Skeletal muscle tissue (tissue), 4 donors: ENCODE measurements around the gene KYAT1. TPM values are rescaled to one million over a fixed set of nuclear protein-coding genes. Genes with fewer than 3 reads are reported as not detected.
"Not testable (repeated sequence)": the region's sequence is repeated elsewhere in the genome, so short reads cannot be mapped to it uniquely, and the experiment has no call there.

Source experiments
- H3K27ac ChIP-seq: one replicate; pipeline ENCODE4 v1.7.0; 2013; ENCODE audit warnings: mild to moderate bottlenecking, low read depth, low read length, inconsistent platforms
- H3K27me3 ChIP-seq, 3 donors: one replicate each; pipeline ENCODE4 v1.7.0; 2013; ENCODE audit warnings: low read length in 3 of 3; ENCODE audit not compliant: control insufficient read depth in 3 of 3, insufficient read depth in 3 of 3
- H3K36me3 ChIP-seq, 3 donors: one replicate each; pipeline ENCODE4 v1.7.0; 2013; ENCODE audit warnings: low read length in 3 of 3; ENCODE audit not compliant: control insufficient read depth in 3 of 3, insufficient read depth in 3 of 3
- H3K4me1 ChIP-seq, 3 donors: one replicate each; pipeline ENCODE4 v1.7.0; 2013; ENCODE audit warnings: low read length in 3 of 3, mild to moderate bottlenecking in 3 of 3; ENCODE audit not compliant: control insufficient read depth in 3 of 3, insufficient read depth in 3 of 3
- H3K4me3 ChIP-seq, 3 donors: one replicate each; pipeline ENCODE4 v1.7.0; 2013; ENCODE audit warnings: low read length in 3 of 3
- H3K9ac ChIP-seq, 3 donors: one replicate each; pipeline ENCODE4 v1.7.0; 2013; ENCODE audit warnings: low read length in 3 of 3, mild to moderate bottlenecking in 3 of 3, moderate library complexity in 2 of 3, low read depth in 1 of 3
- H3K9me3 ChIP-seq, 3 donors: one replicate each; pipeline ENCODE4 v1.7.0; 2013; ENCODE audit warnings: low read length in 3 of 3; ENCODE audit not compliant: control insufficient read depth in 3 of 3
- total RNA-seq: library from RNA; depleted of rRNA; stranded (reverse); fragments of >200 nt; gene quantifications from one replicate; pipeline ENCODE4 v1.2.3, GENCODE V29; 2014
- donor health status: Osteomylitis.

Gene KYAT1
- total RNA-seq, 1 donor from 2014 or later, result 2.1 TPM

- H3K9me3 ChIP-seq, result no peaks in the 10 kb centered on the region
- no peak overlapping the region for H3K27ac ChIP-seq
- no peak overlapping the region for H3K9ac ChIP-seq
Observed at GRCh38 chr9:128863647-128864046, 18.1 kb downstream of the KYAT1 start.

GRCh38 chr9:128862401-128862851 lies 19.3 kb downstream of the KYAT1 start:
- H3K9me3 ChIP-seq, result no peaks in the 10 kb centered on the region
- H3K27ac ChIP-seq, result no peak overlapping the region
- peak overlapping the region in 1 of 3 donors; percentile 50 for H3K9ac ChIP-seq
- H3K4me1 ChIP-seq, result peaks cover 24 to 34% (median 24%) of the 10 kb centered on the region in 3 donors
- H3K27me3 ChIP-seq, result no peaks in the 10 kb centered on the region
- H3K36me3 ChIP-seq, result no peaks in the 10 kb centered on the region
- H3K4me3 ChIP-seq, result no peak overlapping the region

More at GRCh38 chr9:128863647-128864046, 18.1 kb downstream of the KYAT1 start:
- Histone ChIP-seq H3K36me3 (no peaks in the 10 kb centered on the region), H3K27me3 (no peaks in the 10 kb centered on the region), H3K4me1 (peaks cover 24 to 34% (median 24%) of the 10 kb centered on the region in 3 donors), H3K4me3 (no peak overlapping the region)

- Histone ChIP-seq H3K4me3 (no peak overlapping the region), H3K9ac (no peak overlapping the region), H3K36me3 (no peaks in the 10 kb centered on the region), H3K9me3 (no peaks in the 10 kb centered on the region), H3K4me1 (peaks cover 24 to 34% (median 24%) of the 10 kb centered on the region in 3 donors), H3K27ac (peak overlapping the region; percentile 44), H3K27me3 (no peaks in the 10 kb centered on the region)
Observed at GRCh38 chr9:128861501-128861900, 20.2 kb downstream of the KYAT1 start.

GRCh38 chr9:128860937-128861336 lies 20.8 kb downstream of the KYAT1 start:
- Histone ChIP-seq H3K36me3 (no peaks in the 10 kb centered on the region), H3K4me1 (peaks cover 24 to 34% (median 24%) of the 10 kb centered on the region in 3 donors), H3K9ac (no peak overlapping the region), H3K27ac (peak overlapping the region; percentile 40), H3K27me3 (no peaks in the 10 kb centered on the region), H3K9me3 (no peaks in the 10 kb centered on the region), H3K4me3 (no peak overlapping the region)

- not testable (repeated sequence) for H3K27me3 ChIP-seq, H3K9me3 ChIP-seq, H3K36me3 ChIP-seq, H3K4me3 ChIP-seq, H3K27ac ChIP-seq, H3K9ac ChIP-seq
- H3K4me1 ChIP-seq, result peaks cover 21 to 34% (median 24%) of the 10 kb centered on the region in 3 donors
Observed at GRCh38 chr9:128858476-128858875, 23.3 kb downstream of the KYAT1 start.

GRCh38 chr9:128854454-128854853 lies 27.3 kb downstream of the KYAT1 start:
- not testable (repeated sequence) for H3K27me3 ChIP-seq, H3K36me3 ChIP-seq, H3K4me1 ChIP-seq, H3K9ac ChIP-seq, H3K27ac ChIP-seq, H3K9me3 ChIP-seq, H3K4me3 ChIP-seq

GRCh38 chr9:128852646-128853045 lies 29.1 kb downstream of the KYAT1 start:
- not testable (repeated sequence) for H3K9ac ChIP-seq, H3K27me3 ChIP-seq, H3K9me3 ChIP-seq, H3K4me1 ChIP-seq, H3K36me3 ChIP-seq, H3K4me3 ChIP-seq, H3K27ac ChIP-seq

GRCh38 chr9:128851779-128852600 lies 29.8 kb downstream of the KYAT1 start:
- H3K27ac ChIP-seq, H3K36me3 ChIP-seq, H3K4me3 ChIP-seq, H3K9me3 ChIP-seq, H3K27me3 ChIP-seq, H3K9ac ChIP-seq, H3K4me1 ChIP-seq: not testable (repeated sequence)

- H3K27ac ChIP-seq, H3K36me3 ChIP-seq, H3K4me3 ChIP-seq: not testable (repeated sequence)
Observed at GRCh38 chr9:128851024-128851423, 30.7 kb downstream of the KYAT1 start.

GRCh38 chr9:128847803-128848202 lies 33.9 kb downstream of the KYAT1 start:
- Histone ChIP-seq H3K9me3 (no peaks in the 10 kb centered on the region), H3K36me3 (peaks cover 0 to 2% (median 0%) of the 10 kb centered on the region in 3 donors), H3K4me3 (no peak overlapping the region), H3K27ac (no peak overlapping the region), H3K9ac (no peak overlapping the region), H3K4me1 (no peaks in the 10 kb centered on the region), H3K27me3 (no peaks in the 10 kb centered on the region)

More at GRCh38 chr9:128851024-128851423, 30.7 kb downstream of the KYAT1 start:
- H3K27me3 ChIP-seq, H3K4me1 ChIP-seq, H3K9ac ChIP-seq, H3K9me3 ChIP-seq: not testable (repeated sequence)
